ENCODE data around the gene EPHA1. TPM values are rescaled to one million over a fixed set of nuclear protein-coding genes. Genes with fewer than 3 reads are reported as not detected.

The EPHA1 gene
- total RNA-seq, 4 donors from 2014 or later: 0.87 to 3.6 TPM; not detected in 2

- H3K4me3 ChIP-seq: no peak overlapping the region
- 87 to 93% methylated on average over 8 of the region's 8 CpGs for WGBS, 2 donors
- TF ChIP-seq EP300 (IDR thresholded peaks at IDR 0.05) (no peak), POLR2A (IDR thresholded peaks at IDR 0.05) (no peak), CTCF (IDR thresholded peaks at IDR 0.05) (no peak)
- H3K36me3 ChIP-seq: peaks cover 0 to 5% (median 0%) of the 10 kb centered on the region in 3 donors
- DNase-seq (ENCODE audit: low spot score in 2 of 2): no peak
- H3K4me1 ChIP-seq: no peaks in the 10 kb centered on the region
- no peaks in the 10 kb centered on the region for H3K9me3 ChIP-seq
- H3K27ac ChIP-seq: no peak overlapping the region
- peaks cover 0 to 4% of the 10 kb centered on the region in 2 donors for H3K27me3 ChIP-seq
Measured at GRCh38 chr7:143354965-143355364, 53.7 kb downstream of the EPHA1 start.

GRCh38 chr7:143354376-143354775, 54.3 kb downstream of the EPHA1 start:
- DNase-seq (ENCODE audit: low spot score in 2 of 2): no peak
- Histone ChIP-seq H3K36me3 (peaks cover 0 to 5% (median 0%) of the 10 kb centered on the region in 3 donors), H3K4me1 (no peaks in the 10 kb centered on the region), H3K27me3 (peaks cover 0 to 4% of the 10 kb centered on the region in 2 donors), H3K4me3 (no peak overlapping the region), H3K27ac (no peak overlapping the region), H3K9me3 (no peaks in the 10 kb centered on the region)
- 90 to 94% methylated on average over 8 of the region's 8 CpGs for WGBS, 2 donors
- TF ChIP-seq POLR2A (IDR thresholded peaks at IDR 0.05) (no peak), EP300 (IDR thresholded peaks at IDR 0.05) (no peak), CTCF (IDR thresholded peaks at IDR 0.05) (no peak)

GRCh38 chr7:143352531-143353002, 56.1 kb downstream of the EPHA1 start:
- H3K9me3 ChIP-seq: no peaks in the 10 kb centered on the region
- H3K4me1 ChIP-seq: no peaks in the 10 kb centered on the region
- peaks cover 0 to 4% of the 10 kb centered on the region in 2 donors for H3K27me3 ChIP-seq
- WGBS, 2 donors: 57% methylated on average over 10 to 11 of the region's 11 CpGs
- H3K36me3 ChIP-seq: peaks cover 0 to 5% (median 0%) of the 10 kb centered on the region in 3 donors
- DNase-seq (ENCODE audit: low spot score in 2 of 2): no peak
- H3K4me3 ChIP-seq: no peak overlapping the region
- TF ChIP-seq EP300 (IDR thresholded peaks at IDR 0.05) (no peak), CTCF (IDR thresholded peaks at IDR 0.05) (no peak), POLR2A (IDR thresholded peaks at IDR 0.05) (no peak)
- H3K27ac ChIP-seq: no peak overlapping the region

- Histone ChIP-seq H3K36me3 (peaks cover 0 to 5% (median 0%) of the 10 kb centered on the region in 3 donors), H3K27me3 (peaks cover 0 to 4% of the 10 kb centered on the region in 2 donors), H3K9me3 (no peaks in the 10 kb centered on the region), H3K4me1 (no peaks in the 10 kb centered on the region), H3K27ac (no peak overlapping the region), H3K4me3 (no peak overlapping the region)
- TF ChIP-seq EP300 (IDR thresholded peaks at IDR 0.05) (no peak), POLR2A (IDR thresholded peaks at IDR 0.05) (no peak), CTCF (IDR thresholded peaks at IDR 0.05) (no peak)
- DNase-seq (ENCODE audit: low spot score in 2 of 2): no peak
- 91 to 92% methylated on average over 8 to 9 of the region's 9 CpGs for WGBS, 2 donors
Measured at GRCh38 chr7:143351574-143351973, 57.1 kb downstream of the EPHA1 start.

- Histone ChIP-seq H3K36me3 (peaks cover 0 to under 1% (median 0%) of the 10 kb centered on the region in 3 donors), H3K4me3 (no peak overlapping the region), H3K4me1 (no peaks in the 10 kb centered on the region), H3K9me3 (no peaks in the 10 kb centered on the region), H3K27me3 (peaks cover 0 to 6% of the 10 kb centered on the region in 2 donors), H3K27ac (no peak overlapping the region)
- WGBS, 2 donors: 74 to 79% methylated on average over 5 of the region's 5 CpGs
- no peak for DNase-seq (ENCODE audit: low spot score in 2 of 2)
- TF ChIP-seq EP300 (IDR thresholded peaks at IDR 0.05): no peak
- TF ChIP-seq CTCF (IDR thresholded peaks at IDR 0.05): no peak
- no peak for TF ChIP-seq POLR2A (IDR thresholded peaks at IDR 0.05)
Measured at GRCh38 chr7:143351060-143351459, 57.6 kb downstream of the EPHA1 start.

Data from tibial nerve (tissue), 4 donors.